ENCODE measurements around the gene GET4.

The GET4 gene

DNA sequence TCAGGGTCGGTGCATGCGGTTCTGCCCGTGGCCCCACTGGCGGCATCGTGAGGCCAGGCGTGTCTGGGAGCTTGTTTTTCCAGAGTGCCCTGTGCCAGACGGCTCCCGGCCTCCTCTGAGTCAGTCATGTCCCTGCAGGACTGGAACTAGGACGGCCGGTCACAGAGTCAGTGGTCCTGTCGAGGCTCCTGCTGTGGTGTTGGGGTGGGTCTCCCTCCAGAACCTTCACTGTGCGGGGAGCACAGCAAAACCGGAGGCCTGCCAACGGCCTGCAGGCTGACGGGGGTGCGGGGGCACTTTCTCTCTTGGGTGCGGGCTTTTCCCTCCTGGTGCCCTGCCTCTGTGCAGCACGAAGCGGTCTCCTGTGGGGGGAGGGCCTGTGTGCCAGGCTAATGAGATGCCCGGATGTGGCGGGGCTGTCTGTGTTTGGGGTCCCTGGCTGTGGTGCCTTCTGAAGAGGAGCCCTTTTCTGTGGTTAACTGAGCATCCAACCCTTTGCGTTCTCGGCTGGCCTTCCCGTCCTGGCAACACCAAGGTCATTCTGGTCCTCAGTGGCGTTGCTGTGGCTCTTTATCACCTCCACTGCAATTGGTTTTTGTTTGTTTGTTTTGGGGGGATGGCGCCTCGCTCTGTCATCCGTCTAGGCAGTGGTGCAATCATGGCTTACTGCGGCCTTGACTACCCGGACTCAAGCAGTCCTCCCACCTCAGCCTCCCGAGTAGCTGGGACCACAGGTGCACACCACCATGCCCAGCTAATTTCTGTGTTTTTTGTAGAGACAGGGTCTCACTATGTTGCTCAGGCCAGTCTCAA lies 8.0 kb downstream of the GET4 start:
- TF ChIP-seq, protein P1, sequence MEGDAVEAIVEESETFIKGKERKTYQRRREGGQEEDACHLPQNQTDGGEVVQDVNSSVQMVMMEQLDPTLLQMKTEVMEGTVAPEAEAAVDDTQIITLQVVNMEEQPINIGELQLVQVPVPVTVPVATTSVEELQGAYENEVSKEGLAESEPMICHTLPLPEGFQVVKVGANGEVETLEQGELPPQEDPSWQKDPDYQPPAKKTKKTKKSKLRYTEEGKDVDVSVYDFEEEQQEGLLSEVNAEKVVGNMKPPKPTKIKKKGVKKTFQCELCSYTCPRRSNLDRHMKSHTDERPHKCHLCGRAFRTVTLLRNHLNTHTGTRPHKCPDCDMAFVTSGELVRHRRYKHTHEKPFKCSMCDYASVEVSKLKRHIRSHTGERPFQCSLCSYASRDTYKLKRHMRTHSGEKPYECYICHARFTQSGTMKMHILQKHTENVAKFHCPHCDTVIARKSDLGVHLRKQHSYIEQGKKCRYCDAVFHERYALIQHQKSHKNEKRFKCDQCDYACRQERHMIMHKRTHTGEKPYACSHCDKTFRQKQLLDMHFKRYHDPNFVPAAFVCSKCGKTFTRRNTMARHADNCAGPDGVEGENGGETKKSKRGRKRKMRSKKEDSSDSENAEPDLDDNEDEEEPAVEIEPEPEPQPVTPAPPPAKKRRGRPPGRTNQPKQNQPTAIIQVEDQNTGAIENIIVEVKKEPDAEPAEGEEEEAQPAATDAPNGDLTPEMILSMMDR (conservative IDR thresholded peaks at IDR 0.05; ENCODE audit: low read length): no peak
- H3K4me3 ChIP-seq (ENCODE audit: low read length): no peak overlapping the region
- DNase-seq (ENCODE audit: low read depth): no peak

DNA sequence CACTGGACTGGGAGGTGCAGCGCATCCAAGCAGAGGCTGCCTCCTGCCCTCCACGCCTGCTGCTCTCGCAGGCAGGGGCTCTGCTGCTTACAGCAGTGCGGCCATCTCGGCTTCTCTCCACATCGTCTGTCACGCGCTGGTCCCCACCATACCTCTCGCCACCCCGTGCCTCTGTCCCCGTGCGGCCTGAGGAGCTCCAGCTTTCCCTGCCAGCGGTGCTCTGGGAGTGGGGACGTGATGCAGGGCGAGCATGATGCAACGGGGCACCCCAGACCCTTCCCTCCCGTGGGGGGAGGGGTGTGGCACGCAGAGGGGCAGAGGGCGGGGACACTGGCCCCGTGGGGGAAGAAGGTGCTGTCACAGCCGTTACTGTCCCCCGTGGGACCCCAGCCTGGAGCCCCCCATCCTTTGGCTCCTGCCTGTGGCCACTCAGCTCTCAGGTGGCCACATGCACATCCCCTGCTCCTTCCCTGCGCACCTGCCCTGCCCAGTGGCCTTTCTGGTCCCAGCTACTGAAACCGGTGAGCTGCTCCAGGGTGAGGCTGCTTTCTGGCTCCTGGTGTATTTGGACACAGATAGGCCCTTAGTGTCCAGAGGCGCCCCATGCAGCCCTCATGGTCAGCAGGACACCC lies 9.0 kb downstream of the GET4 start:
- no peak for DNase-seq (ENCODE audit: low read depth)
- H3K4me3 ChIP-seq (ENCODE audit: low read length): no peak overlapping the region
- TF ChIP-seq, protein P1 (conservative IDR thresholded peaks at IDR 0.05; ENCODE audit: low read length): no peak

DNA sequence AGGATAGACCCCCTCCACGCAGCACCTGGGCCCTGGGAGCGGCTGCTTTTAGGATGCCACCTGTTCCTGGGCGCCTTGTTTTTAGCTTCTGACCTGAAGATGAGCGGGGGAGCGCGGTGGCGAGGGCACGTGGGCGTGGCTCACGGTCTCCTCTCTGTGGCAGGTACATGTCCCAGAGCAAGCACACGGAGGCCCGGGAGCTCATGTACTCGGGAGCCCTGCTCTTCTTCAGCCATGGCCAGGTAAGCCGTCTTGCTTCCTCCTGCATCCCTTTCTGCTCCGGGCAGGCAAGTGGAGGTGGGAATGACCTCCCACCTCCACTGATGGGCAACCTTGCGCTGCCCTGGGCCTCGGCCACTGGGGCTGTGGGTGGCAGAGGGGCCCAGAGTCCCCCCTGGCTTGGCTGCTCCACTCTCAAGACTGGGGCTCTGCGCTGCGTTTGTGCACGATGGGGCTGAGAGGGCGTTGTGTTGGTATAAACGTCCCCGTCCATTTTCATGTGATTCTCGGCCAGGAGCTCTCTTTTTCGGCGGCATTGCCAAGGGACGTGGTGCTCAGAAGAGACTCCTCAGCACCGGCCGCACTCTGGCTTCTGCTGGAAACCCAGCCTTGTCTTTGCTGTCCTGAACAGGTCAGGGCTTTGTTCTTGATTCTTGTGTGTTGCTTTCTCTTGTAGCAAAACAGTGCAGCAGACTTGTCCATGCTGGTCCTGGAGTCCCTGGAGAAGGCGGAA lies 9.7 kb downstream of the GET4 start:
- no peak for DNase-seq (ENCODE audit: low read depth)
- no peak overlapping the region for H3K4me3 ChIP-seq (ENCODE audit: low read length)
- TF ChIP-seq, protein P1 (conservative IDR thresholded peaks at IDR 0.05; ENCODE audit: low read length): no peak

DNA sequence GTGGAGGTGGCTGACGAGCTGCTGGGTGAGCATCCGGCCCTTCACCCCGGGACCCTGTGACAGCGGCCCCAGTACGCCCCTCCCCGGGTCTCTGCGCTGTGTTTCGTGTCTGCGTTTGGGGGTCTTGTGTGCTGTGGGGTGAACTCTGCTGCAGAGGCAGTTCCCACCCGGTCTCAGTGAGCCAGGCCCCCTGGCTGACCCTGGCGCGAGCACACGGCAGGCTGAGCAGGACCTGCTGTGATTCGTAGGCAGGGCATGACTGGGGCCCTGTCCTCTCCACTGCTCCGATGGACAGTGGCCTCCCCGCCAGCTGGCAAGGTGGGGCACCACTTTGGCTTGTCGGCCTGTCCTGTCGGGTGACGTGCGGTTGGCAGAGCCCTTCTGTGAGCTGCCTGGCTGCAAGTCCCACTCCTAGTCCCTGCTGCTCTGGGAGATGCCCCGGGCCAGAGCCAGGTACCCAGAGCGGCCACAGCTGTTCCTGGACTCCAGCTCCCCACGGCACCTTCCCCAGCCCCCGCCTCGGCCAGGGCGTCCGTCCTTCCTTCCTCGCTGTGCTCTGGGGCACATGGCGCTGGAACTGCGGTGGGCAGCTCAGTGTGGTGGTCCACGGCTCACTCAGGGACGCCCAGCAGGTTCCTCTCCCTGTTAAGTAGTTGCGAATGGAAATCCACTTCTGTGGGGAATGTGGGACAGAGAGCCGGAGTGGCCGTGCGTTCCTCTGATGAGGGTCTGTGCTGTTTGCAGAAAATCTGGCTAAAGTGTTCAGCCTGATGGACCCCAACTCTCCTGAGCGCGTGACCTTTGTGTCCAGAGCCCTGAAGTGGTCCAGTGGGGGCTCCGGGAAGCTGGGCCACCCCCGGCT lies 10.5 kb downstream of the GET4 start:
- TF ChIP-seq, protein P1 (conservative IDR thresholded peaks at IDR 0.05; ENCODE audit: low read length): no peak
- no peak overlapping the region for H3K4me3 ChIP-seq (ENCODE audit: low read length)
- DNase-seq (ENCODE audit: low read depth): no peak

DNA sequence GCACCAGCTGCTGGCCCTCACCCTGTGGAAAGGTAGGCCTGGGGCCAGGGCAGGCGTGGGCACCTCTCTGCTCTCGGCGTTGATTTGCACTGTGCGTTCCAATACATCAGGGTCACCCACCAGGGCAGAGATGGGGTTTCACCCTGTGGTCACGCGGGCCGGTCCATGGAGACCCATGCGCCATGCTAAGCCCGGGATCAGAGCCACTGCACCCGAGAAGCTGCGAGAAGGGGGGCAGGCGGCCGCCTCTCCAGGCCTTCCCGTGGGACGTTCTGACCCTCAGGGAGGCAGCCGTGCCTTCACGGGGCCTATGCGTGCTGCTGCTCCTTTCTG lies 11.1 kb downstream of the GET4 start:
- TF ChIP-seq, protein P1 (conservative IDR thresholded peaks at IDR 0.05; ENCODE audit: low read length): no peak
- DNase-seq (ENCODE audit: low read depth): no peak
- H3K4me3 ChIP-seq (ENCODE audit: low read length): no peak overlapping the region

DNA sequence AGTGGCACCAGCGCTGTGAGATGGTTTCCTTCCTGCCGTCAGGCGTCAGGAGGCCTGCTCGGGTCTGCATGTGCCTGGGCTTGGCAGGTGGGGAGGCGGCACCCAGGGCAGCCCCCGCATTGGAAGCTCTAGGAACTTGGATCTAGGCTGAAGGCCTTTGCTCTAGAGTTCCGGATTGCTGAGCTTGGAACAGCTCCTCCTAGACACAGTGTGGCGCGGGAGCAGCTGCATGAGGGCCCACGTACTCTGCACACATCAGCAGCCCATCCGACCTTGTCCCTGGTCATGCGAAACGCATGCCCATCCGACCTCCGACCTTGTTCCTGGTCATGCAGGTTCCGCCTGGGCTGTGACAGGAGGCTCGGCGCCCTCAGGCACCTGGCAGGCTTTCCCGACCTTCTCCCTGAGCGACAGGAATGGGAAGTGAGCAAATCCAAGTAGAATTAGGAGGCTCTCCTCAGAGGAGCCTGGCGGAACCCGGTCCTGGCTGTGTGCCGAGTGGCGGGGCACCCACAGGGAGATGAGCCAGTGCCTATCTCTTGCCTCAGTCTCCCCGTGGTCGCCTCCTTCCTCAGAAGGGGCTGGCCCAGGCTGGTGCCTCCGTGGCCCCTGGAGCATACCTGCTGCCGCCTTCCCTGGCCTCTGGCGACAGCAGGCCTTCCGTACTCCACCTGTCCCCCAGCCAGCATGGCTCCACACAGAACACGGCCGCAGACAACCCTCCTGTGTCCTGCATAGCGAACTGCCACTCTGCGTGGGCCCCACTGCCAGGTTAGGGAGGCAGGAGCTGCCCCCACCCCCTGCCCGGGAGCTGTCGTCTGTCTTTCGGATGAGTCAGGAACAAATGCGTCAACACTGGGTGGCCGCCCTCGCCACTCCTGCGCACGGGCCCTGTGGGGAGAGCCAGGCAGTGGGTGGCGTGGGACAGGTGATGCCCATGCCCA lies 12.0 kb downstream of the GET4 start:
- DNase-seq (ENCODE audit: low read depth): no peak
- no peak overlapping the region for H3K4me3 ChIP-seq (ENCODE audit: low read length)
- TF ChIP-seq, protein P1 (conservative IDR thresholded peaks at IDR 0.05; ENCODE audit: low read length): no peak

All from AG10803 (cell line).